ENCODE measurements around the gene PDCD6IP.

The PDCD6IP gene

DNA sequence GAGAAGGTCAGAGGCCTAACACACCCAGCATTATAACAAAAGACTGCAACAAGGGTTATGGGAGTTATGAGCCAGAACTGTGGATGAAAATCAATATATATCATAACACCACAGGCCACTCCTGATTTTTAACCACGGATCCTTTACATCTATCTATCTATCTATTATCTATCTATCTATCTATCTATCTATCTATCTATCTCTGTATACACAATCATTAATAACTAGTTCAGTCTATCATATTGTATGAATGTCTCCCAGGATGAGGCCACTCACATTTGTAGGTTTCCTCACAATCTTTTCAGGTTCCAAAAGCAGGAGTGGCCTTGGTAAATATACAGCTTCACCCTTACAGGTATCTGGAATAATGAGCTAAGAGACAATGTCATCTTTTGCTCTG lies 94.2 kb downstream of the PDCD6IP start:
- DNase-seq: no peak

DNA sequence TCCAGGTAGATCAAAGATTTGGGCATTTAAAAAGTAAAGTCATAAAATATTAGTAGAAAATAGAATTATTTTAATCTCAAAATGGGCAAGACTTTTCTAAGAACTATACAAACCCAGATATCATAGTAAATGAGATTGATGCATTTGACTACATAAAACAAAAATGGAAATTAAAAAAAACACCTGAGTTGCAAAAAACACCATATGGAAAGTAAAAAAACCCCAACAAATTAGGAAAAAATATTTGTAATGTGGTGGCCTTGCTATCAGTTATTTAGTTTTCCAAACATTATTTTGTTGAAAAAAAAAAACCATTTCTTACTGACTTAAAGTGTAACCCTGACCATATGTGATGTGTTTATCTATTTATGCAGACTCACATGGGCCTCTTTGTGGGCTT lies 97.2 kb downstream of the PDCD6IP start:
- DNase-seq: no peak

DNA sequence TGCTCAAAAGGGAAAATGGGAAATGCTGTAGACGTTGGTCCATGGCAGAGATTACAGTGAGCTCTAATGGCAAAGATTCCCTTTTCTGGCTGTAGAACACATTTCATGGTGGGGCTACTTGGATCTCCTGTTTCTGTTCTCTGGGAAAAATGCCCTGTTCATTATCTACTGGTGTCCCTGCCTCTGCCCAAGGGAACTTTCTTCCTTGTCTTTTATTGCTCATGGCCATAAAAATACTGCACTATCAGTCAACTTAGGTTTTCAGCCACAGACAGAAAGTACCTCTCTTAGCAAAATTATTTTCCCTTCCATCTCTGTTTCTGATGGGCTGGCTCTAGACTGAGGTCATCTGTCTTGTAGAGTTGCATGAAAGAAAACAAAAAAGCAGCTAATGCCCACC lies 98.9 kb downstream of the PDCD6IP start:
- DNase-seq: no peak

DNA sequence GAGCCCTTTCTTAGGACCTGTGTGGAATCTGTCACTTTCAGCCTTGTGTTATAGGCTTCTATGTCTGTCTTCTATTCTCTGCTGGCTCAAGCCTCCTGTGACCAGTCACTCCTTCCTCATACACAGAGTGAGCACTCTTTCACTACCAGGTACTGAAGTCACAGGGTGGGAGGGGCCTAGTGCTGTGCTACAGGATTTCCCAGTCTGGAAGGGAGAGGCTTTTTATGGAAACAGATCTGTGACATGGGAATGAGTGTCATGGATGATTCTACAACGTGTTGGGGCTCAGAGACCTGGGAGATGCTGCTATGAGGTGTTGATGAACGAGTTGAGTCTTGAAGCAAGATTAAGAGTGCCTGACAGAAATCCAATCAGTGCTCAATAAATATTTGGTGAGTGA lies 100.5 kb downstream of the PDCD6IP start:
- no peak for DNase-seq

DNA sequence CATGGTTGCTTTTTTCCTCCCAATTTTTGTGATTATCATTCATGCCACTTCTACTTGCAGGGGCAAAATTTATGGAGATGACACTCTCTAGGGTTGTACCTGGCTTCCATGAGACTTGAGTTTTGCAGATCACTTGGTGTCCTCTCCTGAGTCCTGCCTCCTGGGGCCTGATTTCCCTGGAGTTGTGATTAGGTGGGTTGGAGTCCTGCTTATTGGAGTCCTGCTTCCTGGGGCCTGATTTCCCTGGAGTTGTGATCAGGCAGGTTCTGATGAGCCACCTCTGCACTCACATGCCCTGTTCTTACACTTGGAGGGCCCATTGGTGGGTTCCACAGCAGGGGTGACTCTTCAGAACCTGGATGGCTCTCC lies 102.0 kb downstream of the PDCD6IP start:
- no peak for DNase-seq

DNA sequence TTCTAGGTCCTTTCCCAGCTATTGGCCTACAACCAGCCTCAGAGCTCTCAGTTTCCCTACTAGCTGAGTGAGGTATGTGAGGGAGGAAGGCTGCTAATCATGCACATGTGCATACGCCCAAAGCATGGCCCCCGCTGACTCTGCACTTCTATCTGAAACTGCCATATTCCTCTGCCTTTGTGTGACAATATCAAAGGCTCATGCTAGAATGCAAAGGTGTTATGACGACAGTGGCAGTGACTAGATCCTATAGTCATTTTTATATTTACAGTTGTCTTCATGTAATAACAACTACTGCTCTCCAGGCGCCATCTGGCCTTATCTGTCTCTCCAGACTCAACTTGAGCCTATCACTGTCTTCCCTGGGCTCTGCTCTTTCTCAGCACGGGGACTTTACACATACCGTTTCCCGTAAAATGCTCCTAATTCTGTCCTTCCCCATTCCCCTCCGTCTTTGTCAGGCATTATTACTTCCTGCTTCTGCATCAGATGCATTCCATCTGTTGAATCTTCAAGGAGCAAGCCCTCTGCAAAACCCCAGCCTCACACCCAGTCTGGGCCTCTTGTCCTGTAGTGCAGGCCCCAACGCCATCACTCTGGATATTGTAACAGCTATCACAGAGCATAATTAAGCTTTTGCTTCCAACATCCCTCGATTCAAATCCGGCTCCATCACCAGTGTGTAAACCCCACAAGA lies 102.5 kb downstream of the PDCD6IP start:
- no peak for DNase-seq

DNA sequence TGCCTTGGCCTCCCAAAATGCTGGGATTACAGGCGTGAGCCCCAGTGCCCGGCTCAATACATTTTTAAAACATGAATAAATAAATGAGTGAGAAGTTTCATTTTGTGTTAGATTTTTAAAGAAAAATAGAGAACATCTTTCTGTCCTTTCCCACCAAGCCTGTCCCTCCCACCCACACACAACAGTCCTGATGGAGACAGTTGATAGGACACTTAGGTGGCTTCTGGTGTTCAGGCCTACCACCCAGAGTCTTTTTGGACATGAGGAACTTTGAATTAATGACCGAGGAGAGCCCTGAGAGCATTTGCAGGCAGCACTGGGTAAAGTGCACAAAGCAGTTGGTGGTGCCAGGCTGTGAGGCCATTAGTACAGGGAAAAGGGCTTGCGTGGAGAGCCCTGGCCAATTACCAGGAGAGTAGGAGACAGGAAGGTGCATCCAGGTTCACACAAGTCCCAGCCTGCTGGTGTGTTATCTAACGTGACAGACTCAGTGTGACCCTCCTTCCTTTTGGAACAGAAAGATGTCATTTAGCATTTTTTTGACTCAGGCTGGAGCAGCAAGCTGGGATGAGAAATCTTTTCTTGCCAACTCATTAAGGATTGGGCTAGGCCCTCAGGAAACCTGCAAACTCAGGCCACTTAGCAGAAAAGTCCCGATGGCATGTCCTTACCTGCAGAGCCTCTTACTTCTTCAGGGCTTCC lies 103.6 kb downstream of the PDCD6IP start:
- no peak for DNase-seq

DNA sequence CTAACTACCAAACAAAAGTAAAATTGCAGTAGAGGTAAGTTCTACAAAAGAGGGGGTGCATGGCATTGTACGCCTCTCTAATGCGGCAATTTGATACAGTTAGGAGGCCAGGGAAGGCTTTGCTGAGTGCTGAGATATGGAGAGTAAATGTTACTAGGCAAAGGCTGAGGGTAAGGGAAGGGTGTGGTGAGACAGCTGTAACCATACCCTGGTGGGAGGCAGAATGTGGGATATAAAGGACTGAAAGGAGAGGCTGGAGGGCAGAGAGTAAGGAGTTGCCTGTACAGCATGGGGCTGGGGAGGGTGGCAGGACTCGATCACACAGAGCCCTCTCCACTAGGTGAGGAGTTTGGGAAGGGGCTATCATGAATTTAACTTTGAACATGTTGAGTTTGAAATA lies 106.3 kb downstream of the PDCD6IP start:
- DNase-seq: no peak

DNA sequence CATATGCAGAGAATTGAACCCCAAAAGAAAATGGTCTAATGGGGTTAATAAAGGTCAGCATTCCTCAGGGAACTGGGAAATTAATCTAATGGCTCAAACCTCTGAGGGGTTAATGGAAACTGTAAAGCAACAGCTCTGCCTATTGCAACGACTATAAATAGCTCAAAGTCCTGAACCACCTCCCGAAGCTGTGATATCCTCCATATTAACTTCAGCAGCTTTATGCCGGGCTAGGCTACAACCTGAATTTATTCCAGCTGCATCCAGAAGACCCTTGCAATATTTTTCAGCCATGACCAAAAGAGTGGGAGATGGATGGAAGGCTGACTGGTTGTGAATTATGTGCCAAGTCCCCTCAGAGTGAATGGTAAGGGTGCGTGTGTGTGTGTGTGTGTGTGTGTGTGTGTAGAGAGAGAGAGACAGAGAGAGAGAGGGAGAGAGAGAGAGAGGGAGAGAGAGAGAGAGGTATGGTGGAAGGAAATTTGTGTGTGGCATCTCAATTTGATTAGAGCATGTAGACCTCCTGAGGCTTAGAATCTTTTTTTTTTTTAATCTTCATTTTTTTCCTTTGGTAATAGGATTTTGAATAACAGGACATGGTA lies 109.9 kb downstream of the PDCD6IP start:
- DNase-seq: no peak

DNA sequence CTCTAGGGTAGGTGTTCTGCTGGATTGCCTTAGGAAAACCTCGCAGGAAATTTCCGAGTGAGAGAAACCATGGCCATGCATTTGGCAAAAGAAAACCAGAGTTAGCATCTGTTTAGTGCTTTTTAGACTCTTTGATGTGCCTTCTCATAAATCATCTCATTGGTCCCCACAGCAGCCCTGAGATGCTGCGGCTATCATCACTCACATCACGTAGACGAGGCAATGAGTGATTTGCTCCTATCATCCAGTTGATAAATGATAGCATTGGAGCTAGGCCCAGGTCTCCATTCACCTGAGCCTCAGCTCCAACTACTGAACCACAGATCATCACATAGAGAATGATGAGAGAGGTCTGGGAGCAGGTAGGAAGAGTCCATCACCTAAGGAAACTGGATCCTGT lies 111.1 kb downstream of the PDCD6IP start:
- no peak for DNase-seq

DNA sequence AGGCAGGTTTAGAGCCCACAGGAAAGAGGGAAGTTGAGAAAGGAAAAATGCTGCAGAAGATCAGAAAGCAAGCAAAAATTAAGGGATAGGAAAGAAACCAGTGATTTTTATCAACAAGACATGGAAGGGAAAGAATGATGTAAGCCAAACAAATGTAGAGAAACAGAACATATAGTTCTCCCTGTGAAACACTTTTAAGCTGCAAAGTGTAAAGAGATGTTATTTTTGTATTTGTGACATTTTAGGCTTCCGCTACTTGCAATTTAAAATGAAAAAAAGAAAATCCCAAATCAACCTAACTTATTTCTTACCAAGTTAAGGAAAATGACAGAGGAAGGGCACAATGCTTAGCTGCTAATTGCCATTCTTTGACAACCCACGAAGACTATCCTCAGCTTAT lies 111.6 kb downstream of the PDCD6IP start:
- DNase-seq: no peak

DNA sequence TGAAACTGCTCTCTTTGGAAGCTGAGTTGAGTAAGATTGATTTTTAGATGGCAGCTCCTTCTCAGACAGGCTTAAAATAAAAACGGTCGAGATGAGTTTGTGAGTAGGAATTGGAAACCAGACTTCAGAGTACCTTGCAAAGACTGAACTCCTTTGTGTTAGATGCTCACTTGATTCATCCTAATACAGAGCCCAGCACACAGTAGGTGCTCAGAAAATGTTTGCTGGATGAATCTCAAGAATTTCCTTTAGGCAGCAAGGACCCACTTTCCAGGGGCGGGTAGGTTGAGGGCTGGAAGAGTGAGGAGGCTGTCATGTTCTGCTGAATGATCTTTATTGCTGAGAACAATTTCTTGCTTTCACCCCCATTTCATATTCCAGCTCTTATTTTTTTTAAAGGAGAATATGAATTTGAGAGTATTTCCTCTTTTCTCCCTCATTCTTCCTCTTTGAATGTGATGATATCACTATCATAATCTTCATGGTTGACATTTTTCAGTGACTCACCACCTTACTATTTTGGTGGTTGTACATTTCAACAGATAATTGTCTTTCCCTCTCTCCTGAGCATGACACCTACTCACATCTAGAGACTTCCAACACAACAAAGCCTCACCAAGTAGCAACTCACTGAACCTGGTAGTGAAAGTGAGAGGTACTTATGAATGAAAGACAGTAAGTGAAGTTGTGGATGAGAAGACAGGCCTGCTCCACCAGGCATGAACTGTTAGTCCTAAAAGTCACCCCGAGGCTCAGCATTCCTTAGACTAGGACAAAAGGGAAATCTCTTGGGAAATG lies 113.3 kb downstream of the PDCD6IP start:
- DNase-seq: peak; percentile 29 to 83 (median 54)

DNA sequence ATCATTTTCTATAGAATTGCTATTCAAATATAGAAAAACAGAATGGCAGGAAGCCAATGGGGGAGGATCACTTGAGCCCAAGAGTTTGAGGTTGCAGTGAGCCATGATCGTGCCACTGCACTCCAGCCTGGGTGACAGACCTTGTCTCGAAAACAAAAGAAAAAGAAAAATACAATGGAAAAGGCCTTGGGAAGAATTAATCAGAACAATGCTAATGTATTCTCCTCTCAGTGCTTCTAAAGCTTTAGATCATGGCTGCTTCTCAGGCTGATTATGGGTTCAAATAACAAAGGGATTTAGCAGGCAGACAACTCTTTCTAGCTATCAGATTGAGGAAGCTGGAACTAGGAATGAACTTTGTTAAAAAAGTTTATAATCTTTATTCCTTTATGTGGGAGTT lies 115.8 kb downstream of the PDCD6IP start:
- DNase-seq: no peak

DNA sequence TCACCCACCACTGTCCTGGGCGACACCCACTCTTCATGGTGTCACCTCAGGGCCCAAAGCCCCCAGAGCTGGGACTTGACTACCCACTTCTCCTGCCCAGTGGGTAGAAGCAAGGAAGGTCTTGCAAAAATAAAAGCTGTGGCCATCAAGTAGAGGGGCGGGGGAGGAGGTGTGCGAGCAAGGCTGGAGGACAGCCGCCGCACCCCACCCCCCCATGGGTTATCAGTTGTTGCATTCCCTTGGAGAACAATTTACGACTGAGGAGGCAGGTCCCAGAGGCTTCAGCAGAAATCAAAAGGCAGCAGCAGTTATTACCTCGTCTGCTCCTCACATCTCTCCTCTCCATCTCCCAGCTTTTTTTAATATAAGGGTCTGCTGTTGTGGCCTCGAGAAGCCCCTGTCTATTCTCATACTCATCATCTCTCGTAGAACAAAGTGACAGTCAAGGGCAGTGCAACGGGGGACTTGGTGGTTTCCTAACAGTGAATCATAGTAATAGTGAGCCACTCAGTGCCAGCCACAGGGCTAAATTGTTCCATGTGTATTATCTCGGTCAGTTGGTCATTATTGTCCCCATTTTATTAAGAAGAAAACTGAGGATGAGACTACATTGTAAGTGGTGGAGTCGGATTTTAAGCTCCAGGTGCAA lies 116.4 kb downstream of the PDCD6IP start:
- no peak for DNase-seq

DNA sequence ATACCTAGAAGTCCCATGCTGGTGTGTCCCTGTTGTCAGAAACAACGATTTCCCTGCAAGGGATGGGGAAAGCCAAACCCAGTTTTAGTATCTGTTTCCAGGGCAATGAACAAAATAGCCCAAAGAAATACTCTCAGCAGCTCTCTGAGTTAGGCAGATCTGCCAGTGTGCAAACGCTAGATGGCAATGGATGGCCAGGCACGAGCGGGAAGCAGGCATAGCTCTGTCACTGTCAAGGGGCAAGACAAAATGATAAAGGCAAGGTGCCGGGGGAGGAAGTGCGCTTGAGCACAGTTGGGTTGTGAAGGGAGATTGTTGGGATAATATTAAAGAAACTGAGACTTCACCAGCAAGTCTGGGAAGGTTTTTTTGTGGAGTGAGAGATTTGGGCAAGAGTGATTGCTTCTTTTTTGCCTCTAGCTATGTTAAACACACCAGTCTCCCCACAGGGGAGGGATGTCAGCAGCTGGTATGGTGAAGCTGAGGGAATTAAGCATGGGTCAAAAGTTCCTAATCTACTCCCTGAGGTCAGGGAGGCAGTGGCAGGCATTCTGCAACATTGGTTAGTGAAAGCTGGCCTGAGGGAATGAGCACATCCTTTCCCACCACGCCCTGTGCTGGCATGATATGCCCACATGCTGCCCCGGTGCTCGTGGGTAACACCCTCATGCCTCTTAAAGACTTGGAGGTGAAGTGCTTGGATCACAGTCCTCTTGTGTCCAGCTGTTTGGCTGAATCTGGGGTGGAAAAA lies 117.5 kb downstream of the PDCD6IP start:
- peak; percentile 18 to 56 (median 38) for DNase-seq

DNA sequence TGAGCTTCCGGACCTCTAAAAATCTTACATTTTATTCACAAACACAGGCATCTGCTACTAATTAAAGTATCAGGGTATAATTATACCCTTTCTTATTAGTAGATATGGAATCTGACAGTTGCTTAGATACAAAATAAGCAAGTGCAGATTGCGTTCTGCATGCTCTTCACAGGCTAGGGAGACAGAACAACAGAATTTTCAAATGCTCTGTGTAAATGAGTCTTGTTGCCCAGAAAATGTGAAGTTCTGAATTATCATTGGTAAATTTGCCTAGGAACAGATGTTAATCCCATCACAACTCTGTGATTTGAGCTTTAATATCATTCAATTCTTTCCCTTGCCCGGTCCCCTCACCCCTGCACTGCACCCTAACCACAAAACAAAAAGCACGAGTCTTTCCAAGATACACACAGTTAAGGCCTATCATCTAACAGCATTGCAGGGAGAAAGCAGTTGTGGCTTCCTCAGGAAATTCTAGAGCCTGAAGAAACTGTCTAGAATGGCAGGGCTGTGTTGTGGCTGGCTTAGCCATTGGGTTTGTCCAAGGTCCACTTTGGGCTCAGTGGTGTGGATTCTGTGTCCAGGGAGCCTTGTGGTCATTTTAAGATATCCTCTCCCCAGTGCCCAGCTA lies 119.8 kb downstream of the PDCD6IP start:
- no peak for DNase-seq
